LNCaP clone FGC (cell line): ENCODE data around the gene DOCK3.
"Not testable (repeated sequence)": the region's sequence is repeated elsewhere in the genome, so short reads cannot be mapped to it uniquely, and the experiment has no call there.

Source experiments
- DNase-seq: peaks from one replicate; pipeline ENCODE4 v3.0.0-alpha.2; 2011; ENCODE audit warnings: low read depth
- H3K4me3 ChIP-seq: 2 replicates; pipeline ENCODE4 v1.5.1; 2011; ENCODE audit warnings: mild to moderate bottlenecking, low read depth, low read length, control low read depth
- TF ChIP-seq, protein P1 (sequence below): IDR thresholded peaks from 2 replicates; pipeline ENCODE4 v1.5.1; 2012; ENCODE audit warnings: mild to moderate bottlenecking; ENCODE audit not compliant: control insufficient read depth, insufficient read depth; ENCODE audit errors: extremely low read depth

Gene DOCK3

DNA sequence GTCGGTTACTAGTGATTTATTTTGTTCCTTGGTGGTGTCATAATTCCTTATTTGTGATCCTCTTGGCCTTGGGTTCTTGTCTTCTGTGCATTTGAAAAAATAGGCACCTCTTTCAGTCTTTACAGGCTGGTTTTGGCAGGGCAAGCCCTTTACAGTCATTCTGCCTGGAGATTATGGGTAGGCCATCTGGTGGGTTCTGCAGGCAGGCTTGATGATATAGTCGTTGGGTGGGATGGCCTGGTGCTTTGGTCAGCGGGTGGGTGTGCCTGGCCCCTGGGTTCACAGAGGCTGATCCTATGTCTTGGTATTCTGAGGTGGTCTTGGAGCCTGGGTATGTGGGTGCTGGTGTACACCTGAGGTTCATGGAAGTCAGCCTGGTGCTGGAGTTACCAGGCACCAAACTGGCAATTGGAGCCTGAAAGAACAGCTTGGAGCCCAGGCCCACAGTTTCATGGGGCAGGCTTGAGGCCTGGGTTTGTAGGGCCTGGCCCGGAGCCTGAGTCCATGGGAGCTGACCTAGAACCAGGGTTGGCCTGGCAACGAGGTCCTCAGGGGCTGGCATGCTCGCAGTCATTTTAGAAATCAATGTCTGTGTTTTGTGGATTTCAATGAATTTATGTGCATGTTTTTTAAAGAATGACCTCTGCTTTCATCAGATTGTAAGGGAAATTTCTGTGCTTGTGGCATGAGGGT lies 63.3 kb downstream of the DOCK3 start:
- TF ChIP-seq, protein P1, sequence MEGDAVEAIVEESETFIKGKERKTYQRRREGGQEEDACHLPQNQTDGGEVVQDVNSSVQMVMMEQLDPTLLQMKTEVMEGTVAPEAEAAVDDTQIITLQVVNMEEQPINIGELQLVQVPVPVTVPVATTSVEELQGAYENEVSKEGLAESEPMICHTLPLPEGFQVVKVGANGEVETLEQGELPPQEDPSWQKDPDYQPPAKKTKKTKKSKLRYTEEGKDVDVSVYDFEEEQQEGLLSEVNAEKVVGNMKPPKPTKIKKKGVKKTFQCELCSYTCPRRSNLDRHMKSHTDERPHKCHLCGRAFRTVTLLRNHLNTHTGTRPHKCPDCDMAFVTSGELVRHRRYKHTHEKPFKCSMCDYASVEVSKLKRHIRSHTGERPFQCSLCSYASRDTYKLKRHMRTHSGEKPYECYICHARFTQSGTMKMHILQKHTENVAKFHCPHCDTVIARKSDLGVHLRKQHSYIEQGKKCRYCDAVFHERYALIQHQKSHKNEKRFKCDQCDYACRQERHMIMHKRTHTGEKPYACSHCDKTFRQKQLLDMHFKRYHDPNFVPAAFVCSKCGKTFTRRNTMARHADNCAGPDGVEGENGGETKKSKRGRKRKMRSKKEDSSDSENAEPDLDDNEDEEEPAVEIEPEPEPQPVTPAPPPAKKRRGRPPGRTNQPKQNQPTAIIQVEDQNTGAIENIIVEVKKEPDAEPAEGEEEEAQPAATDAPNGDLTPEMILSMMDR, result no peak
- no peak overlapping the region for H3K4me3 ChIP-seq
- no peak for DNase-seq

DNA sequence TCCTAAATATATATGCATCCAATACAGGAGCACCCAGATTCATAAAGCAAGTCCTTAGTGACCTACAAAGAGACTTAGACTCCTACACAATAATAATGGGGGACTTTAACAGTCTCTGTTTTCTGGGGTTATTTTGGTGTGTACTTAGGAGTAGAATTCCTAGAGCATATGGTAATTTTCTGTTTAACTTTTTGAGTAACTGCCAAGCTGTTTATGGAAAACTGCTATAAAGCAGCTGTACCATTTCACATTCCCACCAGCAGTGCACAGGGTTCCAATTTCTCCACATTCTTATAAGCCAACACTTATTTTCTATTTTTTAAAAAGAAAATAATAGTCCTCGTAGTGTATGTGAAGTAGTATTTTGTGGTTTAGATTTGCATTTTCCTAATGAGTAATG lies 68.9 kb downstream of the DOCK3 start:
- DNase-seq, result no peak
- no peak overlapping the region for H3K4me3 ChIP-seq
- TF ChIP-seq, protein P1, result no peak

DNA sequence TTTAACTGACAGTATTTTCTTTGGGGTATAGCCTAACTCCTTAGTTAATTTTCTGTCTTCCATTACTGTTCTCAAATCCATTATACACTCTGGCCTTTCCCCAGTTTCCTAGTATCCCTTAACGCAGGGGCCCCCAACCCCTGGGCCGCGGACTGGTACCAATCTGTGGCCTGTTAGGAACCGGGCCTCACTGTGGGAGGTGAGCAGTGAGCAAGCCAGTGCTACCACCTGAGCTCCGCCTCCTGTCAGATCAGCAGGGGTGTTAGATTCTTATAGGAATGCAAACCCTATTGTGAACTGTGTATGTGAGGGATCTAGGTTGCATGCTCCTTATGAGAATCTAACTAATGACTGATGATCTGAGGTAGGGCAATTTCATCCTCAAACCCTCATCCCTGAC lies 75.1 kb downstream of the DOCK3 start:
- TF ChIP-seq, protein P1, result no peak
- DNase-seq, result no peak
- no peak overlapping the region for H3K4me3 ChIP-seq

DNA sequence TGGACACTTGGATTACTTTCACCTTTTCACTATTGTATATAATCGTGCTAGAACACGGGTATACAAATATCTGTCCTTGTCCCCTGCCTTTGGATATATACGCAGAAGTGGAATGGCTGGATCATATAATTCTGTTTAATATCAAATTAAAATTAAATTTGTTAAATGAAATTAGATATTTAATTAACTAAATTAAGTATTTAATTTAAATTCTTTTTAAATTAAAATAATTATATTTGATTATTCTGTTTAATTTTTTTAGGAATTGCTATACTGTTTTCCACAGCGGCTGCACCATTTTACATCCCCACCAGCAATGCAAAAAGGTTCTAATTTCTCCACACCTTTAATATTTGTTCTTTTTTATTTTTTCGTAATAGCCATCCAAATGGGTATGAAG lies 84.3 kb downstream of the DOCK3 start:
- DNase-seq, result no peak
- no peak overlapping the region for H3K4me3 ChIP-seq
- TF ChIP-seq, protein P1, result no peak

DNA sequence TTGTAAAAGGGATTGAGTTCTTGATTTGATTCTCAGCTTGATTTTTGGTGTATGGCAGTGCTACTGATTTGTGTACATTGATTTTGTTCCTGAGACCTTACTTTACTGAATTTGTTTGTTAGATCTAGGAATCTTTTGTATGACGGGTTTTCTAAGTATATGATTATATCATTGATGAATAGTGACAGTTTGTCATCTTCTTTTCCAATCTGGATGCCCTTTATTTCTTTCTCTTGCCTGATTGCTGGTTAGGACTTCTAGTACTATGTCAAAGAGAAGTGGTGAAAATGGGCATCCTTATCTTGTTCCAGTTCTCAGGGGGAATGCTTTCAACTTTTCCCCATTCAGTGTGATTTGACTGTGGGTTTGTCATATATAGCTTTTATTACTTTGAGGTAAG lies 103.0 kb downstream of the DOCK3 start:
- DNase-seq, result no peak
- TF ChIP-seq, protein P1, result no peak
- H3K4me3 ChIP-seq, result no peak overlapping the region

DNA sequence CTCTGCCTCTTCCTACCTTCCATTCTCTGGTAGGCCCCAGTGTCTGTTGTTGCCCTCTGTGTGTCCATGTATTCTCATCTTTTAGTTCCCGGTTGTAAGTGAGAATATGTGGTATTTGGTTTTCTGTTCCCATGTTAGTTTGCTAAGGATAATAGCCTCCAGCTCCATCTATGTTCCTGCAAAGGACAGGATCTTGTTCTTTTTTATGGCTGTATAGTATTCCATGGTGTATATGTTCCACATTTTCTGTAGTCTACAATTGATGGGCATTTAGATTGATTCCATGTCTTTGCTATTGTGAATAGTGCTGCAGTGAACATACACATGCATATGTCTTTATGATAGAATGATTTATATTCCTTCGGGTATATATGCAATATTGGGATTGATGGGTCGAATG lies 107.0 kb downstream of the DOCK3 start:
- DNase-seq, H3K4me3 ChIP-seq: not testable (repeated sequence)

DNA sequence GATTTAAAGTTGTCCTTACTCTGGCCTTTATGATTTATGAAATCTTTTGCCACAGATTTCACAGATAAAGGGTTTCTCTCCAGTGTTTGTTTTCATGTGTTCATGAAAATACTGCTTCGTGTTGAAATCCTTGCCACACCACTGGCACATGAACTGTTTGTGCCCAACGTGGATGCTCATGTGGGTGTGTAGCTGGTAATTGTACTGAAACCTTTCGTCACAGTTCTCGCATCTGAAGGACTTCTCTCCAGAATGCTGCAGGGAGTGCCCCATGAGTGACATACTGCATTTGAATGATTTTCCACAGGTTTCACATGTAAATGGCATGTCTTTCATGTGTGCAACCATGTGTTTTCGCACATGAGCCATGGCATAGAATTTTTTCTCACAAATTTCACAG lies 111.9 kb downstream of the DOCK3 start:
- no peak overlapping the region for H3K4me3 ChIP-seq
- TF ChIP-seq, protein P1, result no peak
- DNase-seq, result no peak

DNA sequence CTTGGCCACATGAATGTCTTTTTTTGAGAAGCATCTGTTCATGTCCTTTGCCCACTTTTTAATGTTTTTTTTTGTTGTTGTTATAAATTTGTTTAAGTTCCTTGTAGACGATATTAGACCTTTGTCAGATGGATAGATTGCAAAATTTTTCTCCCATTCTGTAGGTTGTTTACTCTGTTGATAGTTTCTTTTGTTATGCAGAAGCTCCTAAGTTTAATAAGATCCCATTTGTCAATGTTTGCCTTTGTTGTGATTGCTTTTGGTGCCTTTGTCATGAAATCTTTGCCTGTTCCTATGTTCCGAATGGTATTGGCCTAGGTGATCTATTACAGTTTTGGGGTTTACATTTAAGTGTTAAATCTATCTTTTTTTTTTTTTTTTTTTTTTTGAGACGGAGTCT lies 116.2 kb downstream of the DOCK3 start:
- not testable (repeated sequence) for H3K4me3 ChIP-seq, DNase-seq
